M059J (cell line): ENCODE data around the gene MORC2. TPM values are rescaled to one million over a fixed set of nuclear protein-coding genes. Genes with fewer than 3 reads are reported as not detected.
A peak's percentile ranks its signal among the peaks of the same experiment; 100 is the strongest.

ENCODE experiments used
- DNase-seq: peaks from one replicate; pipeline ENCODE4 v3.0.0-alpha.2; 2012; ENCODE audit warnings: low read depth
- total RNA-seq: library from RNA; depleted of rRNA; stranded (reverse); fragments of >200 nt; shearing (Covaris generic); gene quantifications from 2 replicates; pipeline ENCODE4 v1.2.3, GENCODE V29; 2014; rRNA removed

Gene MORC2
- total RNA-seq = 7.8 and 21.6 TPM in 2 replicates

- DNase-seq = peak; percentile 60
Measured at GRCh38 chr22:30968015-30968923, at the start of gene MORC2. Gene MORC2 (minus strand): TSS chr22:30968774. CDS start chr22:30967889, 885 bp downstream.

GRCh38 chr22:31005535-31005934, 37.0 kb upstream of the MORC2 start:
- no peak for DNase-seq

- DNase-seq = no peak
Measured at GRCh38 chr22:31001124-31001770, 32.7 kb upstream of the MORC2 start.

- DNase-seq = no peak
Measured at GRCh38 chr22:30998329-30998728, 29.8 kb upstream of the MORC2 start.

- no peak for DNase-seq
Measured at GRCh38 chr22:30996462-30996861, 27.9 kb upstream of the MORC2 start.

- no peak for DNase-seq
Measured at GRCh38 chr22:30994960-30995359, 26.4 kb upstream of the MORC2 start.

GRCh38 chr22:30992565-30992964, 24.0 kb upstream of the MORC2 start:
- DNase-seq = no peak

GRCh38 chr22:30990690-30991089, 22.1 kb upstream of the MORC2 start:
- no peak for DNase-seq

GRCh38 chr22:30989474-30989873, 20.9 kb upstream of the MORC2 start:
- no peak for DNase-seq

GRCh38 chr22:30985561-30986208, 17.1 kb upstream of the MORC2 start:
- no peak for DNase-seq

GRCh38 chr22:30984317-30984716, 15.7 kb upstream of the MORC2 start:
- DNase-seq = no peak

- DNase-seq = no peak
Measured at GRCh38 chr22:30982512-30982911, 13.9 kb upstream of the MORC2 start.

- DNase-seq = peak; percentile 9
Measured at GRCh38 chr22:30979932-30980331, 11.4 kb upstream of the MORC2 start.

- no peak for DNase-seq
Measured at GRCh38 chr22:30978304-30978962, 9.9 kb upstream of the MORC2 start.

GRCh38 chr22:30970356-30970746, 1.8 kb upstream of the MORC2 start:
- no peak for DNase-seq

GRCh38 chr22:30969532-30970355, 1.2 kb upstream of the MORC2 start:
- peak; percentile 31 for DNase-seq

- DNase-seq = peak; percentile 95
Measured at GRCh38 chr22:30968924-30969531, 454 bp upstream of the MORC2 start, which contains the start of gene TUG1. Gene TUG1 (plus strand): TSS chr22:30969265.

- no peak for DNase-seq
Measured at GRCh38 chr22:30964858-30965257, 3.7 kb downstream of the MORC2 start.

GRCh38 chr22:30955153-30955552, 13.4 kb downstream of the MORC2 start:
- no peak for DNase-seq

- no peak for DNase-seq
Measured at GRCh38 chr22:30953206-30953605, 15.4 kb downstream of the MORC2 start.
